GM21526 (cell line): Measurements from ENCODE around the gene PRPF19.

ENCODE experiments used
- ATAC-seq: cut with Tn5 transposase; IDR thresholded peaks from one replicate; pipeline ENCODE4 v1.9.1; 2021; ENCODE audit warnings: moderate library complexity; ENCODE audit not compliant: unreplicated experiment, low FRiP score

Gene PRPF19

DNA sequence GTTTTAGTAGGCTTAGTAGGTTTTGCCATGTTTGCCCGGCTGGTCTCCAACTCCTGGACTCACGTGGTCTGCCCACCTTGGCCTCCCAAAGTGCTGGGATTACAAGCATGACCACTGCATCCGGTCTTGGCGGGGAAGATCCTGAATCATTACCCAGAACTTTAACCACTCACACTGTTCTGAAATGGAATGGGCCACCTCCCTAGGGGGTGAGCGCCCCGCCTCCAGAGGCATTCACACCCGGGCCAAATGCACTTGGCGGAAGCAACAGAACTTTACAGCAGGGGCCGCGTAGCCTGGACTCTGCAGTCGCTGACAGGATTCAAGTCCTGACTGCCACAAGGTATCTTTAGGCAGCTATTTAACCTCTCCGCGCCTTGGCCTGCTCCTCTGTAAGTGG, 59.1 kb downstream of the PRPF19 start:
- ATAC-seq = no peak

- no peak for ATAC-seq
Observed at GRCh38 chr11:60845338-60845737, 61.0 kb downstream of the PRPF19 start.

GRCh38 chr11:60844870-60845221, 61.5 kb downstream of the PRPF19 start:
- ATAC-seq = no peak

- no peak for ATAC-seq
Observed at GRCh38 chr11:60844045-60844869, 62.1 kb downstream of the PRPF19 start.

DNA sequence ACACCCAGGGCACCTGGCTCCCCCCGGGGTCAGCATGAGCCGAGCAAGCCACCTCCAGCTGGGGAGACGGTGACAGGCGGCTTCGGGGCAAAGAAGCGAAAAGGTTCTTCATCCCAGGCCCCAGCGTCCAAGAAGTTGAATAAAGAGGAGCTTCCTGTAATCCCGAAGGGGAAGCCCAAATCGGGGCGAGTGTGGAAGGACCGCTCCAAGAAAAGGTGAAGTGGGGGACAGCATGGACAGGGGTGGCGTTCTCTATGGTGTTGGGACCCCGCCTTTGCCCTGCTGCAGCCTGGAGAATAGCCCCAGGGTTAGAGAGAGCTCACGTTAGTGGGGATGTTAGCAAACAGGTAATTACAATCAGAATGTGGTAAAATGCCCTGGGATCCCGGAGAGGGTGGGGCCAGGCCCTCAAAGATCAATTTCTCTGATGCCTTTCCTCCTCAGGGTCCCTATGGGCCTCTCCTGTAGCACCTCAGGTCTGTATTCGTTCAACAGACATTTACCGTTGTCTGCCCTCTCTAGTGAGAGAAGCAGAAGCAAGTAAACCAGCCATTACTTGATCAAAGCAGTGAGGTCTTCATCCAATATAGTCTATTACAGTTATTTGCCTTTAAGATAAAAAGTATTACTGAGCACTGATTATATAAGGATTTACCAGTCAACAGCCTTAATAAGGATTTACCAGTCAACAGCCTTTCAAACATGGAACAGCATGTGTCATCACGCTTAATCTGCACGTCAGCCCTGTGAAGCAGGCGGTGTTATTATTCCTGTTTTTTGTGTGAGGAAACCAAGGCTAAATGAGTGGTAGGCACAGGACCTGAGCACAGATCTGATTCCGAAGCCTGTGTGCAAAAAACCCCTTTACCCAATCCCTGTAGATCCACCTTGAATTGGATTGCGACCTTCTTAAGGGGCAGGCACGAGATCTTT, 63.5 kb downstream of the PRPF19 start:
- ATAC-seq = no peak

DNA sequence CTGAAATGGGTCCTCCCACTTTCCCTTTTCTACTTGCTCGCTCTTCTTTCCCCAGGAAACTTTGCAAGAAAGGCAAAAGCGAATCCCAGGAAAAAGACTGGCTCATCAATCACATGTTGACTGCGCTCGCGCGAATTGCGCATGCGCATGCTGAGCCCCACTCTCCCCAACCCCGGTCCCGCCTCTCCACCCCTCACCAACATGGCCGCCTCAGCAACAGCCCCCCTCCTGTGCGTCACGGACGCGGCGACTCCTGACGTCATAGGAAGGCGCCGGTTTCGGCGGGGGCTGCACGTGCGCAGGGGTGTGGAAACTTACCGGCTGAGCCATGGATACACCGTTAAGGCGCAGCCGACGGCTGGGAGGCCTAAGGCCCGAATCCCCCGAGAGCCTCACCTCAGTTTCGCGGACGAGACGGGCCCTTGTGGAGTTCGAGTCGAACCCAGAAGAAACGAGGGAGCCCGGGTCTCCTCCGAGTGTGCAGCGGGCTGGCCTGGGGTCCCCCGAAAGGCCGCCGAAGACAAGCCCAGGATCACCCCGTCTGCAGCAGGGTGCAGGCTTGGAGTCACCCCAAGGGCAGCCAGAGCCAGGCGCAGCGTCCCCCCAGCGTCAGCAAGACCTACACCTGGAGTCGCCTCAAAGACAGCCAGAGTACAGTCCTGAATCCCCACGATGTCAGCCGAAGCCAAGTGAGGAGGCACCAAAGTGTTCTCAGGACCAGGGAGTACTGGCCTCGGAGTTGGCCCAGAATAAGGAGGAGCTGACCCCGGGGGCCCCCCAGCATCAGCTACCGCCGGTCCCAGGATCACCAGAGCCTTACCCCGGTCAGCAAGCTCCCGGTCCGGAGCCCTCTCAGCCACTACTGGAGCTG, 64.4 kb downstream of the PRPF19 start, which contains the start of gene CCDC86:
CCDC86 (plus strand) TSS at position 317 of the 871 bp plus-strand sequence; CDS start at position 329, 12 bp downstream.
- peak; percentile 79 for ATAC-seq
